ENCODE data around the gene S1PR3. TPM values are rescaled to one million over a fixed set of nuclear protein-coding genes. Genes with fewer than 3 reads are reported as not detected.

The S1PR3 gene
- total RNA-seq, 4 donors from 2014 or later = 4.3 to 13.5 (median 5.6) TPM

DNA sequence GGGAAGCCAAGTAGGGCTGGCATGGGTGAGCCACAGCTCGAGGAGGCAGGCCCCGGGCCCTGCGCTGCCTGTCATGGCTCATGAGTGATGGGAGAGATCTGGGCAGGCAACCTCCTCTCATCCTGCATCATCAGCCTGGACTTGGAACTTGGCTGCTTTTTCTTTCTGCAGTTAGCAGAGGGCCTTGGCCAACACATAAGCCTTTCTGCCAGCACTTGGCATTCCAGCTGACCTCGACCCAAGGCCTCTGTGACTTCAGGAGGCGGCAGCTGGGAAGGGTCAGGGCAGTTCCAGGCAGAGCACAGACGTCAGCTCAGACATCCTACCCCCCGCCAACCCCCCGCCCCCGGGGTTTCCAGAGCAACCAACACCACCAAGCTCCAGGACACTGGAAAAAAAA lies 7.6 kb downstream of the S1PR3 start:
- 64% methylated on average over 9 of the region's 9 CpGs for WGBS
- no peaks in the 10 kb centered on the region for H3K9me3 ChIP-seq

DNA sequence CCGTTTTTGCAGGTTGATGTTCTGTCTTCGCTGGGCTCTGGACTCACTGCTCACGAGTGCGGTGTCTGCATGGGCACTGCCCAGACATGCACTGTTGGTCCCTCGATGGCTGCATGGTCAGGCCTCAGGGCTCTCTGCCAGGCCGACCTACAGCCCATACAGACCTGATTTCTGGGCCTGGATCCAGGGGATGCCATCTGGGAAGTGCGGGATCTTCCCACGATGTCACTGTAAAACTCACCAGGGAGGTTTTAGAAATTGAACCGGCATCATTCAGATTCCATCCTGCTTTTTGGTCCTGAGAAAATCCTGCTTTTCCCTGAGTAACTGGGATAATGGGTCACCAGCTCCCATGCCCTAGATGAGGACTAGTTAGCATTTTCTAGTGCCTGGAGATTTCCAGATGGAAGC lies 9.1 kb downstream of the S1PR3 start:
- Histone ChIP-seq H3K27ac (no peak overlapping the region), H3K36me3 (no peaks in the 10 kb centered on the region), H3K9me3 (no peaks in the 10 kb centered on the region), H3K4me1 (peaks cover 21% of the 10 kb centered on the region), H3K4me3 (no peak overlapping the region), H3K27me3 (no peaks in the 10 kb centered on the region)
- TF ChIP-seq POLR2AphosphoS5 (IDR thresholded peaks at IDR 0.05) = no peak
- TF ChIP-seq EP300 (IDR thresholded peaks at IDR 0.05) = no peak
- TF ChIP-seq, protein P1, sequence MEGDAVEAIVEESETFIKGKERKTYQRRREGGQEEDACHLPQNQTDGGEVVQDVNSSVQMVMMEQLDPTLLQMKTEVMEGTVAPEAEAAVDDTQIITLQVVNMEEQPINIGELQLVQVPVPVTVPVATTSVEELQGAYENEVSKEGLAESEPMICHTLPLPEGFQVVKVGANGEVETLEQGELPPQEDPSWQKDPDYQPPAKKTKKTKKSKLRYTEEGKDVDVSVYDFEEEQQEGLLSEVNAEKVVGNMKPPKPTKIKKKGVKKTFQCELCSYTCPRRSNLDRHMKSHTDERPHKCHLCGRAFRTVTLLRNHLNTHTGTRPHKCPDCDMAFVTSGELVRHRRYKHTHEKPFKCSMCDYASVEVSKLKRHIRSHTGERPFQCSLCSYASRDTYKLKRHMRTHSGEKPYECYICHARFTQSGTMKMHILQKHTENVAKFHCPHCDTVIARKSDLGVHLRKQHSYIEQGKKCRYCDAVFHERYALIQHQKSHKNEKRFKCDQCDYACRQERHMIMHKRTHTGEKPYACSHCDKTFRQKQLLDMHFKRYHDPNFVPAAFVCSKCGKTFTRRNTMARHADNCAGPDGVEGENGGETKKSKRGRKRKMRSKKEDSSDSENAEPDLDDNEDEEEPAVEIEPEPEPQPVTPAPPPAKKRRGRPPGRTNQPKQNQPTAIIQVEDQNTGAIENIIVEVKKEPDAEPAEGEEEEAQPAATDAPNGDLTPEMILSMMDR (IDR thresholded peaks at IDR 0.05) = no peak
- no peak for TF ChIP-seq POLR2A (IDR thresholded peaks at IDR 0.05)
- no peak for DNase-seq (ENCODE audit: low spot score in 2 of 2)
- WGBS = 76% methylated on average over 9 of the region's 9 CpGs

More for the DNA sequence above, 7.6 kb downstream of the S1PR3 start:
- no peak overlapping the region for H3K4me3 ChIP-seq
- H3K27ac ChIP-seq = no peak overlapping the region
- H3K4me1 ChIP-seq = peaks cover 28% of the 10 kb centered on the region
- H3K27me3 ChIP-seq = no peaks in the 10 kb centered on the region
- TF ChIP-seq EP300 (IDR thresholded peaks at IDR 0.05) = no peak
- TF ChIP-seq POLR2A (IDR thresholded peaks at IDR 0.05) = no peak
- TF ChIP-seq POLR2AphosphoS5 (IDR thresholded peaks at IDR 0.05) = peak in 1 of 3 donors; percentile 48
- TF ChIP-seq, protein P1 (IDR thresholded peaks at IDR 0.05) = no peak
- peak in 1 of 2 donors; percentile 85 for DNase-seq (ENCODE audit: low spot score in 2 of 2)
- no peaks in the 10 kb centered on the region for H3K36me3 ChIP-seq

DNA sequence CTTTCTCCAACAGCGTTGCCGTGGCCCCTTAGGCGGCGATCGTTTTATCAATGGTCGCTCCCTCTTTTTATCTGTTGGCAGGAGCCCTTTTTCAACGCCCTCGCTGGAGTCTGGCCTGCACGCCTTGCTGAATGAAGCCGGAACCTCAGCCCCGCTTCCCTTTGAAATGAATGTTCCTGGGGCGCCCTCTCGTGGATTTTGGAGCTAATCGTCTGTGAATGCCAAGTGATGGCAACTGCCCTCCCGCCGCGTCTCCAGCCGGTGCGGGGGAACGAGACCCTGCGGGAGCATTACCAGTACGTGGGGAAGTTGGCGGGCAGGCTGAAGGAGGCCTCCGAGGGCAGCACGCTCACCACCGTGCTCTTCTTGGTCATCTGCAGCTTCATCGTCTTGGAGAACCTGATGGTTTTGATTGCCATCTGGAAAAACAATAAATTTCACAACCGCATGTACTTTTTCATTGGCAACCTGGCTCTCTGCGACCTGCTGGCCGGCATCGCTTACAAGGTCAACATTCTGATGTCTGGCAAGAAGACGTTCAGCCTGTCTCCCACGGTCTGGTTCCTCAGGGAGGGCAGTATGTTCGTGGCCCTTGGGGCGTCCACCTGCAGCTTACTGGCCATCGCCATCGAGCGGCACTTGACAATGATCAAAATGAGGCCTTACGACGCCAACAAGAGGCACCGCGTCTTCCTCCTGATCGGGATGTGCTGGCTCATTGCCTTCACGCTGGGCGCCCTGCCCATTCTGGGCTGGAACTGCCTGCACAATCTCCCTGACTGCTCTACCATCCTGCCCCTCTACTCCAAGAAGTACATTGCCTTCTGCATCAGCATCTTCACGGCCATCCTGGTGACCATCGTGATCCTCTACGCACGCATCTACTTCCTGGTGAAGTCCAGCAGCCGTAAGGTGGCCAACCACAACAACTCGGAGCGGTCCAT lies 10.0 kb downstream of the S1PR3 start:
- DNase-seq (ENCODE audit: low spot score in 2 of 2) = peak; percentile 93 to 94
- Histone ChIP-seq H3K4me3 (peak overlapping the region; percentile 26), H3K36me3 (no peaks in the 10 kb centered on the region), H3K27me3 (no peaks in the 10 kb centered on the region), H3K9me3 (no peaks in the 10 kb centered on the region), H3K4me1 (peaks cover 21% of the 10 kb centered on the region), H3K27ac (no peak overlapping the region)
- no peak for TF ChIP-seq POLR2A (IDR thresholded peaks at IDR 0.05)
- TF ChIP-seq, protein P1 (IDR thresholded peaks at IDR 0.05) = peak; percentile 68 to 69
- 29% methylated on average over 48 of the region's 52 CpGs for WGBS

DNA sequence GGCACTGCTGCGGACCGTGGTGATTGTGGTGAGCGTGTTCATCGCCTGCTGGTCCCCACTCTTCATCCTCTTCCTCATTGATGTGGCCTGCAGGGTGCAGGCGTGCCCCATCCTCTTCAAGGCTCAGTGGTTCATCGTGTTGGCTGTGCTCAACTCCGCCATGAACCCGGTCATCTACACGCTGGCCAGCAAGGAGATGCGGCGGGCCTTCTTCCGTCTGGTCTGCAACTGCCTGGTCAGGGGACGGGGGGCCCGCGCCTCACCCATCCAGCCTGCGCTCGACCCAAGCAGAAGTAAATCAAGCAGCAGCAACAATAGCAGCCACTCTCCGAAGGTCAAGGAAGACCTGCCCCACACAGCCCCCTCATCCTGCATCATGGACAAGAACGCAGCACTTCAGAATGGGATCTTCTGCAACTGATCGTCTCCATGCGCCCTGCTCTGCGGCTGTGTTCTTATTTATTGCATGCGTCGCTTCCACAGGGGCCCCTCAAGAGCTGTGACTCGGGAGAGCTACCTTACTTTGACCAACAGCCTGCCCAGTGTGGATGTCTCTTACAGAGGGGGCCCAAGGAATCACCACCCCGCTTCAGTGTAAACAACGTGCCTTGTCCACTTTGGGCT lies 10.8 kb downstream of the S1PR3 start:
- H3K4me3 ChIP-seq = no peak overlapping the region
- no peaks in the 10 kb centered on the region for H3K27me3 ChIP-seq
- H3K36me3 ChIP-seq = no peaks in the 10 kb centered on the region
- no peak for DNase-seq (ENCODE audit: low spot score in 2 of 2)
- WGBS = 96% methylated on average over 27 of the region's 27 CpGs
- TF ChIP-seq EP300 (IDR thresholded peaks at IDR 0.05) = no peak
- peaks cover 21% of the 10 kb centered on the region for H3K4me1 ChIP-seq
- H3K27ac ChIP-seq = no peak overlapping the region
- no peaks in the 10 kb centered on the region for H3K9me3 ChIP-seq

DNA sequence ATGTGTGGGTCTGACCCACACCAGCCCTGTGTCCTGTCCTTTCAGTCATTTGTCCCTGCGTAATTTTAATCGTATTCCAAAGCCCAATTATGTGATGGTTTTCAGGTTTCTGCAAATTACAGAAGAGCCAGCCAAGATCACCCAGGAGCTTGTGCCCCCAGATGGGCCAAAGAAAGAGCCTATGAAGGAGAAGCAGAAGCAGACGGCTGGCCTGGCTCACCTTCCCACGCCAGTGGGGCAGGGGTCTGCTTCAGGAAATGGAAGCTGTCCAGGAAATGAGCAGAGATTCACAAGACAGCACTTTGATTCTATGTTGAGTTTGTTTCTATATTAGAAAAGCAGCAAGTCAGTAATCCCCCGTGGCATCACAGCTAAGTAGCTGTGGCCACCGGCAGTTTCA lies 11.7 kb downstream of the S1PR3 start:
- Histone ChIP-seq H3K27me3 (no peaks in the 10 kb centered on the region), H3K4me3 (no peak overlapping the region), H3K36me3 (no peaks in the 10 kb centered on the region), H3K9me3 (no peaks in the 10 kb centered on the region), H3K27ac (no peak overlapping the region), H3K4me1 (peaks cover 21% of the 10 kb centered on the region)
- no peak for DNase-seq (ENCODE audit: low spot score in 2 of 2)
- WGBS = 90% methylated on average over 4 of the region's 6 CpGs
- TF ChIP-seq, protein P1 (IDR thresholded peaks at IDR 0.05) = no peak
- TF ChIP-seq POLR2A (IDR thresholded peaks at IDR 0.05) (no peak), EP300 (IDR thresholded peaks at IDR 0.05) (no peak), POLR2AphosphoS5 (IDR thresholded peaks at IDR 0.05) (no peak)
